Testis (tissue), 2 donors: ENCODE measurements around the gene MAPK8IP3.

Experiments used
- POLR2A ChIP-seq: fragments of 450-650 bp; IDR thresholded peaks from one replicate; pipeline ENCODE4 v1.6.1; 2017; ENCODE audit warnings: antibody characterized with exemption, mild to moderate bottlenecking, moderate library complexity
- TF ChIP-seq, protein P1 (sequence below), 3 experiments: fragments of 450-650 bp in 2 of 3; fragments of 200-600 bp in 1 of 3; sonication (generic) in 1 of 3; IDR thresholded peaks; one replicate each; pipeline ENCODE4 v1.5.1; 2016 to 2019; ENCODE audit warnings: antibody characterized with exemption in 3 of 3, mild to moderate bottlenecking in 2 of 3, moderate library complexity in 1 of 3

DNA sequence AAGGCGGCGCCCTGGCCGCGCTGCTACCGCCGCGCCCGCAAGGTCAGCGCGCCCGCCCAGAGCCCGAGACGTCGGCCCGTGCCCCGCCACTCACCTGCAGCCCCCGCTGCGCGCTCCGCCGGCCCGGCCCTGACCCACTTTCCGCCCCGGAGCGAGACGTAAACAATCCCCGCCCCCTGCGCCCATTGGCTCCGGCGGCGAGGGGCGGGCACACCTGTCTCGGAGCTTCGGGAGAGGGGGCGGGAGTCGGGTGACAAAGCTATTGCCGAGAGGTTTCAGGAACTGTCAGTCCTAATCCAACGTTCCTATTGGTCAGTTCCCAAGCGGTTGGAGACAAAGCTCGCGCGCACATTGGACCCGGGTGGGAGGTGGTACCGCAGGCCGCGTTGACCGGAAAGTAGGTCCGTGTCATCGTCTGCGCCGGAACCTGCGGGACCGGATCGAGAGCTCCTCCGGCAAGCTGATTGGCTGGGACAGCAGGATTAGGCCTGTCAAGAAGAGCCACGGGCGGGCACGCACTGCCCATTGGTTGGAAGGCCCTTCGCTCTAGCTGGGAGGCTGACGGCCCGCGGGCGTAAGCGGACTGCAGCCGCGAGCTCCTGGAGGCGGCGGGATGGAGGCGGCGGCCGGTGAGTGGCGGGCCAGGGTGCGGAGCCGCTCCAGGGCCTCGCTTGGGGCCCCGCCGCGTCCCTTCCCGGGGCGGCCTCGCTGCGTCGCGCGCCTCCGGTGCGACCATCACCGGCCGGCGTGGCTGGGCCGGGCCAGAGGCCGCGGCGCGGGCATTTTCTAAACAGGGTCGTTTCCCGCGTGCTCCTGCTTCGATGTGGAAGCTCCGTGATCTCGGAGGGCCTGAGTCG is 76.6 kb downstream of the MAPK8IP3 start, which contains the start of the genes NUBP2 and SPSB3:
- TF ChIP-seq, protein P1, sequence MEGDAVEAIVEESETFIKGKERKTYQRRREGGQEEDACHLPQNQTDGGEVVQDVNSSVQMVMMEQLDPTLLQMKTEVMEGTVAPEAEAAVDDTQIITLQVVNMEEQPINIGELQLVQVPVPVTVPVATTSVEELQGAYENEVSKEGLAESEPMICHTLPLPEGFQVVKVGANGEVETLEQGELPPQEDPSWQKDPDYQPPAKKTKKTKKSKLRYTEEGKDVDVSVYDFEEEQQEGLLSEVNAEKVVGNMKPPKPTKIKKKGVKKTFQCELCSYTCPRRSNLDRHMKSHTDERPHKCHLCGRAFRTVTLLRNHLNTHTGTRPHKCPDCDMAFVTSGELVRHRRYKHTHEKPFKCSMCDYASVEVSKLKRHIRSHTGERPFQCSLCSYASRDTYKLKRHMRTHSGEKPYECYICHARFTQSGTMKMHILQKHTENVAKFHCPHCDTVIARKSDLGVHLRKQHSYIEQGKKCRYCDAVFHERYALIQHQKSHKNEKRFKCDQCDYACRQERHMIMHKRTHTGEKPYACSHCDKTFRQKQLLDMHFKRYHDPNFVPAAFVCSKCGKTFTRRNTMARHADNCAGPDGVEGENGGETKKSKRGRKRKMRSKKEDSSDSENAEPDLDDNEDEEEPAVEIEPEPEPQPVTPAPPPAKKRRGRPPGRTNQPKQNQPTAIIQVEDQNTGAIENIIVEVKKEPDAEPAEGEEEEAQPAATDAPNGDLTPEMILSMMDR (IDR thresholded peaks at IDR 0.05) = peak in 1 of 3 experiments; percentile 1
- no peak for TF ChIP-seq POLR2A
